CD4-positive, alpha-beta memory T cell (primary cell): ENCODE results near the gene SPSB3. TPM values are rescaled to one million over a fixed set of nuclear protein-coding genes. Genes with fewer than 3 reads are reported as not detected.

Experiments used
- CTCF ChIA-PET: fragments of 350-600 bp; sonication (Branson Sonifier 250); formaldehyde crosslinking; loops from one replicate; lab custom pipeline; 2021; ENCODE audit warnings: inconsistent platforms; ENCODE audit not compliant: partially characterized antibody; lab: Charles Lee
- POLR2A ChIA-PET: fragments of 350-600 bp; sonication (Branson Sonifier 250); formaldehyde crosslinking; loops from one replicate; lab custom pipeline; 2021; ENCODE audit not compliant: partially characterized antibody; lab: Charles Lee
- DNase-seq, 5 donors: peaks; one replicate each; pipeline versions ENCODE4 v3.0.0 to v3.0.0-alpha.2; 2020 to 2022; ENCODE audit warnings: mixed read lengths in 1 of 5
- H3K27ac ChIP-seq: one replicate; pipeline ENCODE4 v1.7.0; 2013; ENCODE audit warnings: low read depth, low read length
- H3K27me3 ChIP-seq: 2 replicates; pipeline ENCODE4 v1.7.0; 2013; ENCODE audit warnings: mild to moderate bottlenecking, low read length, moderate library complexity; ENCODE audit not compliant: insufficient read depth
- H3K36me3 ChIP-seq: 2 replicates; pipeline ENCODE4 v1.7.0; 2013; ENCODE audit warnings: mild to moderate bottlenecking, low read length, moderate library complexity; ENCODE audit not compliant: insufficient read depth
- H3K4me1 ChIP-seq: 2 replicates; pipeline ENCODE4 v1.7.0; 2013; ENCODE audit warnings: mild to moderate bottlenecking, low read length, moderate library complexity; ENCODE audit not compliant: insufficient read depth
- H3K4me3 ChIP-seq, 2 donors: one replicate each; pipeline ENCODE4 v1.7.0; 2013; ENCODE audit warnings: low read length in 2 of 2, mild to moderate bottlenecking in 1 of 2
- H3K9me3 ChIP-seq, 2 donors: one replicate each; pipeline ENCODE4 v1.7.0; 2013; ENCODE audit warnings: low read length in 2 of 2, control low read depth in 1 of 2; ENCODE audit not compliant: control insufficient read depth in 1 of 2
- H3K27ac Mint-ChIP-seq, 7 donors: one replicate each; pipeline ENCODE4 v1.8.0; 2020 to 2021; ENCODE audit warnings: mixed read lengths in 7 of 7, mild to moderate bottlenecking in 6 of 7, inconsistent platforms in 3 of 7, moderate library complexity in 3 of 7
- H3K27me3 Mint-ChIP-seq, 2 donors: one replicate each; pipeline ENCODE4 v1.8.0; 2020 to 2021; ENCODE audit warnings: mixed read lengths in 2 of 2
- H3K36me3 Mint-ChIP-seq, 2 donors: one replicate each; pipeline ENCODE4 v1.8.0; 2020 to 2021; ENCODE audit warnings: mixed read lengths in 2 of 2, inconsistent platforms in 1 of 2, mild to moderate bottlenecking in 1 of 2
- H3K4me1 Mint-ChIP-seq, 4 donors: one replicate each; pipeline ENCODE4 v1.8.0; 2020 to 2021; ENCODE audit warnings: mixed read lengths in 4 of 4, mild to moderate bottlenecking in 1 of 4
- H3K4me3 Mint-ChIP-seq, 8 donors: one replicate each; pipeline ENCODE4 v1.8.0; 2020 to 2021; ENCODE audit warnings: mixed read lengths in 8 of 8, mild to moderate bottlenecking in 7 of 8, moderate library complexity in 6 of 8, inconsistent platforms in 3 of 8
- H3K9me3 Mint-ChIP-seq, 8 donors: one replicate each; pipeline ENCODE4 v1.8.0; 2020 to 2021; ENCODE audit warnings: mixed read lengths in 8 of 8, mild to moderate bottlenecking in 5 of 8, inconsistent platforms in 3 of 8, moderate library complexity in 1 of 8
- intact Hi-C: fragments of 100-400 bp; cut with micrococcal nuclease; formaldehyde crosslinking; loops from one replicate; pipeline ENCODE4 v1.15.1; 2023
- polyA plus RNA-seq, 2 donors: library from polyadenylated mRNA; unstranded; fragments of 300-500 nt; fragmentation: Illumina TruSeq; gene quantifications; one replicate each; pipeline ENCODE4 v1.2.3, GENCODE V29; 2021
- total RNA-seq, 2 experiments: library from RNA; stranded (reverse); gene quantifications; one replicate each; pipeline ENCODE4 v1.2.3, GENCODE V29; 2021

Gene SPSB3
- total and polyA plus RNA-seq, 4 experiments from 2014 or later, result 56.6 to 144 (median 103) TPM

GRCh38 chr16:1820096-1820945 is 38.0 kb upstream of the SPSB3 start:
- intact Hi-C loops, result no loop called here
- H3K9me3 ChIP-seq, result no peaks in the 10 kb centered on the region
- H3K36me3 ChIP-seq, result peaks cover 40% of the 10 kb centered on the region
- Mint-ChIP-seq H3K9me3 (no peaks in the 10 kb centered on the region), H3K36me3 (peaks cover 4 to 20% of the 10 kb centered on the region in 2 donors), H3K4me1 (peaks cover 5 to 17% (median 11%) of the 10 kb centered on the region in 4 donors), H3K4me3 (no peak overlapping the region), H3K27ac (peak overlapping the region in 1 of 7 donors; percentile 23), H3K27me3 (no peaks in the 10 kb centered on the region)
- no peaks in the 10 kb centered on the region for H3K27me3 ChIP-seq
- CTCF ChIA-PET, result no interaction called here
- no peak overlapping the region for H3K27ac ChIP-seq
- H3K4me3 ChIP-seq, result no peak overlapping the region
- POLR2A ChIA-PET, result no interaction called here
- peaks cover 17% of the 10 kb centered on the region for H3K4me1 ChIP-seq
- no peak for DNase-seq

DNA sequence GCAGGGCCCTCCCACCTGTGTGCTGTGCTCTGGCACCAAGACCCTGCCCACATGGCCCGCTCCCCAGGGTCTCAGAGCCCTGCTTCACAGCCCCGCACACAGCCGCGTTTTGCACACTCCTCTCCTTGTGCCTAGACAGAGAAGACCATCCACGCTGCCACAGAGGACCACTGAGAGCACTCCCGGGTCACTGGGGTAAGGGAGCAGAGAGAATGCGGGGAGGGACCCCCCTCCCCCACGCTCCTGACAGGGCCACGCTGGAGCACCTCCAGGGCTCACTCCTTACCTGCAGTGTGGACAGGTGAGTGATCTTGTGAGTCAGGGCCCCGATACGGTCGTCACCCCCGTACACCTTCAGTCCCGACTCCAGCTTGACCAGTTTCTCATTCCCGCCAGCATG is 37.2 kb upstream of the SPSB3 start:
- Mint-ChIP-seq H3K27me3 (no peaks in the 10 kb centered on the region), H3K27ac (peak overlapping the region in 2 of 7 donors; percentile 37 to 51), H3K36me3 (peaks cover 5 to 24% of the 10 kb centered on the region in 2 donors), H3K4me3 (no peak overlapping the region), H3K4me1 (peaks cover 4 to 11% (median 7%) of the 10 kb centered on the region in 4 donors), H3K9me3 (no peaks in the 10 kb centered on the region)
- Histone ChIP-seq H3K9me3 (no peaks in the 10 kb centered on the region), H3K27me3 (no peaks in the 10 kb centered on the region), H3K4me1 (peaks cover 10% of the 10 kb centered on the region), H3K4me3 (no peak overlapping the region), H3K36me3 (peaks cover 42% of the 10 kb centered on the region), H3K27ac (no peak overlapping the region)
- no peak for DNase-seq
- ChIA-PET CTCF (no interaction called here), POLR2A (no interaction called here)
- intact Hi-C loops, result no loop called here

GRCh38 chr16:1818873-1819525 is 36.6 kb upstream of the SPSB3 start:
- peaks cover 5 to 25% of the 10 kb centered on the region in 2 donors for H3K36me3 Mint-ChIP-seq
- Histone ChIP-seq H3K4me3 (no peak overlapping the region), H3K4me1 (peaks cover 4% of the 10 kb centered on the region), H3K27me3 (no peaks in the 10 kb centered on the region), H3K36me3 (peaks cover 42% of the 10 kb centered on the region), H3K27ac (no peak overlapping the region), H3K9me3 (no peaks in the 10 kb centered on the region)
- H3K4me1 Mint-ChIP-seq, result peaks cover 1 to 5% (median 4%) of the 10 kb centered on the region in 4 donors
- no peaks in the 10 kb centered on the region for H3K27me3 Mint-ChIP-seq
- no peak for DNase-seq
- CTCF ChIA-PET, result no interaction called here
- no peak overlapping the region for H3K4me3 Mint-ChIP-seq
- no peaks in the 10 kb centered on the region for H3K9me3 Mint-ChIP-seq
- POLR2A ChIA-PET, result no interaction called here
- intact Hi-C loops, result no loop called here
- H3K27ac Mint-ChIP-seq, result peak overlapping the region in 2 of 7 donors; percentile 37 to 51

GRCh38 chr16:1818204-1818872 is 36.0 kb upstream of the SPSB3 start:
- POLR2A ChIA-PET, result no interaction called here
- H3K9me3 Mint-ChIP-seq, result no peaks in the 10 kb centered on the region
- H3K4me1 Mint-ChIP-seq, result peaks cover 2 to 5% (median 3%) of the 10 kb centered on the region in 4 donors
- no peak for DNase-seq
- Histone ChIP-seq H3K27ac (no peak overlapping the region), H3K4me3 (no peak overlapping the region), H3K36me3 (peaks cover 49% of the 10 kb centered on the region), H3K4me1 (no peaks in the 10 kb centered on the region), H3K9me3 (no peaks in the 10 kb centered on the region), H3K27me3 (no peaks in the 10 kb centered on the region)
- no peak overlapping the region for H3K4me3 Mint-ChIP-seq
- no peaks in the 10 kb centered on the region for H3K27me3 Mint-ChIP-seq
- intact Hi-C loops, result no loop called here
- CTCF ChIA-PET, result no interaction called here
- H3K27ac Mint-ChIP-seq, result no peak overlapping the region
- H3K36me3 Mint-ChIP-seq, result peaks cover 10 to 30% of the 10 kb centered on the region in 2 donors

DNA sequence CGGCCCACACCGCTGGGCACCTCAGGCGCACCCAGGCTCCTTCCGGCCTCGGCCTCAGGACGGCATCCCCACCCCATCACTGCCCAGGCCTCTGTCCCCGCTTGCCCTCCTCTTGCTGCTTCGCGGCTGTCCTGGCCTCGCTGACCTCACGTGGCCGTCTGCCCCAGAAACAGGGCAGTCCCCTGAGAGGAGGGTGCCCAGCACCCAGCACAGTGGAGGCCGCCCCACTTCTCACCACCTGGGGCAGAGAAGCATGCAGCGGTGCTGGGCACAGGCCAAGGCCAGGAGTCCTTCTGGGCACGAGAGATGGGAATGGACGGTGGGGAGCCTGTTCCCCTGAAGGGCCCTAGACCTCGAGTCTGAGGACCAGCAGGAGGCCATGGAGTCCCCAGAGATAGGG is 35.3 kb upstream of the SPSB3 start:
- Mint-ChIP-seq H3K27ac (no peak overlapping the region), H3K27me3 (no peaks in the 10 kb centered on the region), H3K4me3 (no peak overlapping the region), H3K36me3 (peaks cover 14 to 34% of the 10 kb centered on the region in 2 donors), H3K9me3 (no peaks in the 10 kb centered on the region), H3K4me1 (peaks cover 5 to 8% (median 7%) of the 10 kb centered on the region in 4 donors)
- Histone ChIP-seq H3K36me3 (peaks cover 47% of the 10 kb centered on the region), H3K9me3 (no peaks in the 10 kb centered on the region), H3K4me3 (no peak overlapping the region), H3K4me1 (no peaks in the 10 kb centered on the region), H3K27ac (no peak overlapping the region), H3K27me3 (no peaks in the 10 kb centered on the region)
- CTCF ChIA-PET, result no interaction called here
- POLR2A ChIA-PET, result no interaction called here
- intact Hi-C loops, result no loop called here
- no peak for DNase-seq

DNA sequence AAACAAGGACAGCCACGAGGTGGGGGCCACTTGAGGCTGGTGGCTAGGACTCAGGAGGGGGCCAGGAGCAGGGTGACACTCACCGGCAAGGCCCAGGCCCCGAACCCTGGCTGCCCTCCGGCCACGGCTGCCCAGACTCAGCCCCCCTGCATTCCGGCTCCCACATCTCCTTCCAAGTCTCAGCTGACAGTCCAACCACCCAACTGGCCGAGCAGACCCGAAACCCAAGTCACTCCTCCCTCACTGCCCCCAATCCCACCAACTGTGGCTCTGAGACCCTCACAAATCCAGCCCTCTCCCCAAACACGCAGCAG is 34.9 kb upstream of the SPSB3 start:
- H3K9me3 Mint-ChIP-seq, result no peaks in the 10 kb centered on the region
- no peaks in the 10 kb centered on the region for H3K9me3 ChIP-seq
- POLR2A ChIA-PET, result no interaction called here
- intact Hi-C loops, result no loop called here
- CTCF ChIA-PET, result no interaction called here
- H3K27ac Mint-ChIP-seq, result no peak overlapping the region
- H3K27me3 Mint-ChIP-seq, result no peaks in the 10 kb centered on the region
- H3K36me3 ChIP-seq, result peaks cover 43% of the 10 kb centered on the region
- H3K4me1 ChIP-seq, result no peaks in the 10 kb centered on the region
- H3K4me3 ChIP-seq, result no peak overlapping the region
- no peak overlapping the region for H3K27ac ChIP-seq
- H3K4me3 Mint-ChIP-seq, result peak overlapping the region in 1 of 8 donors; percentile 9
- no peak for DNase-seq
- peaks cover 5 to 8% (median 7%) of the 10 kb centered on the region in 4 donors for H3K4me1 Mint-ChIP-seq
- peaks cover 14 to 31% of the 10 kb centered on the region in 2 donors for H3K36me3 Mint-ChIP-seq
- no peaks in the 10 kb centered on the region for H3K27me3 ChIP-seq
